H1 (cell line): ENCODE measurements around the gene ADCY1. TPM values are rescaled to one million over a fixed set of nuclear protein-coding genes. Genes with fewer than 3 reads are reported as not detected.
A peak's percentile ranks its signal among the peaks of the same experiment; 100 is the strongest.

Experiments
- CTCF ChIA-PET: fragments of 300-600 bp; sonication (Branson Sonifier 250); formaldehyde crosslinking; loops from one replicate; lab custom pipeline; 2021; ENCODE audit not compliant: partially characterized antibody; lab: Charles Lee
- POLR2A ChIA-PET: fragments of 300-600 bp; sonication (Branson Sonifier 250); formaldehyde crosslinking; loops from one replicate; lab custom pipeline; 2021; ENCODE audit warnings: inconsistent platforms; ENCODE audit not compliant: partially characterized antibody; lab: Charles Lee
- DNase-seq, 2 experiments: peaks; one replicate each; pipeline versions ENCODE4 v3.0.0 to v3.0.0-alpha.2; 2010 to 2022; ENCODE audit warnings: low spot score in 2 of 2, low read depth in 1 of 2, mixed read lengths in 1 of 2
- FAIRE-seq: peaks from 2 replicates; lab custom pipeline; 2011; peaks lifted over from hg19 to GRCh38; lab: Jason Lieb, UNC
- H2AFZ ChIP-seq: 2 replicates; pipeline ENCODE4 v1.8.1; 2012; ENCODE audit warnings: low read length, inconsistent platforms
- H2AK5ac ChIP-seq: 2 replicates; pipeline ENCODE4 v1.6.1; 2013; ENCODE audit warnings: low read depth, low read length
- H2BK120ac ChIP-seq: replicated peaks from 2 replicates; pipeline ENCODE3; 2013; ENCODE audit warnings: low read depth, low read length, inconsistent platforms
- H2BK12ac ChIP-seq: 2 replicates; pipeline ENCODE4 v1.6.1; 2013; ENCODE audit warnings: low read depth, low read length
- H2BK15ac ChIP-seq: 2 replicates; pipeline ENCODE4 v1.6.1; 2013; ENCODE audit warnings: low read length
- H2BK20ac ChIP-seq: 2 replicates; pipeline ENCODE4 v1.6.1; 2013; ENCODE audit warnings: low read length
- H2BK5ac ChIP-seq: 2 replicates; pipeline ENCODE4 v1.6.1; 2013; ENCODE audit warnings: low read depth, low read length
- H3K14ac ChIP-seq: 2 replicates; pipeline ENCODE4 v1.6.1; 2013; ENCODE audit warnings: inconsistent platforms; ENCODE audit not compliant: insufficient read length
- H3K18ac ChIP-seq: 2 replicates; pipeline ENCODE4 v1.6.1; 2013; ENCODE audit warnings: low read length; ENCODE audit errors: extremely low read depth
- H3K23ac ChIP-seq: 2 replicates; pipeline ENCODE4 v1.6.1; 2013; ENCODE audit warnings: inconsistent platforms; ENCODE audit not compliant: insufficient read length
- H3K23me2 ChIP-seq: 2 replicates; pipeline ENCODE4 v1.6.1; 2013; ENCODE audit warnings: low read depth, low read length
- H3K27ac ChIP-seq: 2 replicates; pipeline ENCODE4 v1.6.1; 2011; ENCODE audit warnings: low read depth, low read length, inconsistent platforms
- H3K27me3 ChIP-seq, 4 experiments: replicated peaks in 1 of 4; 1 replicate in 1 of 4; 2 replicates in 3 of 4; pipeline versions ENCODE4 v1.6.1 to v1.8.1; 2011 to 2013; ENCODE audit warnings: low read length in 3 of 4, mild to moderate bottlenecking in 3 of 4, inconsistent platforms in 2 of 4, mixed read lengths in 2 of 4, moderate library complexity in 1 of 4; ENCODE audit not compliant: control insufficient read depth in 3 of 4, insufficient read depth in 3 of 4; ENCODE audit errors: extremely low read depth in 1 of 4
- H3K36me3 ChIP-seq, 4 experiments: 2 replicates each; pipeline versions ENCODE4 v1.6.1 to v1.8.1; 2011 to 2013; ENCODE audit warnings: mild to moderate bottlenecking in 4 of 4, low read length in 3 of 4, moderate library complexity in 2 of 4, control low read depth in 1 of 4, inconsistent platforms in 1 of 4; ENCODE audit not compliant: insufficient read depth in 4 of 4, control insufficient read depth in 2 of 4
- H3K4ac ChIP-seq: replicated peaks from 2 replicates; pipeline ENCODE3; 2013; ENCODE audit warnings: low read length, low read depth, mixed read lengths, inconsistent platforms; ENCODE audit not compliant: insufficient read length
- H3K4me1 ChIP-seq, 4 experiments: replicated peaks in 1 of 4; 1 replicate in 1 of 4; 2 replicates in 3 of 4; pipeline versions ENCODE4 v1.6.1 to v1.8.1; 2011 to 2013; ENCODE audit warnings: low read length in 3 of 4, inconsistent platforms in 2 of 4, mixed read lengths in 1 of 4; ENCODE audit not compliant: insufficient read depth in 4 of 4, control insufficient read depth in 3 of 4
- H3K4me2 ChIP-seq, 2 experiments: 2 replicates each; pipeline versions ENCODE4 v1.6.1 to v1.8.1; 2011 to 2013; ENCODE audit warnings: low read depth in 2 of 2, low read length in 2 of 2, control low read depth in 1 of 2, inconsistent platforms in 1 of 2, mild to moderate bottlenecking in 1 of 2; ENCODE audit not compliant: insufficient read depth in 1 of 2
- H3K4me3 ChIP-seq, 4 experiments: fragments of 200-600, 300-600 bp in 1 of 4; sonication (generic), shearing (Covaris generic), sonication (Bioruptor Twin) in 1 of 4; 2 replicates each; pipeline versions ENCODE4 v1.5.1 to v1.8.1; 2011 to 2016; ENCODE audit warnings: low read length in 4 of 4, low read depth in 3 of 4, control low read depth in 2 of 4, inconsistent platforms in 2 of 4, mild to moderate bottlenecking in 2 of 4, mixed read lengths in 1 of 4, moderate library complexity in 1 of 4; ENCODE audit not compliant: insufficient read depth in 2 of 4; ENCODE audit errors: extremely low read depth in 1 of 4
- H3K56ac ChIP-seq: replicated peaks from 2 replicates; pipeline ENCODE3; 2013; ENCODE audit warnings: low read depth, mild to moderate bottlenecking, mixed read lengths, low read length, inconsistent platforms; ENCODE audit not compliant: insufficient read length
- H3K79me1 ChIP-seq: 2 replicates; pipeline ENCODE4 v1.6.1; 2013; ENCODE audit warnings: low read depth, low read length, control low read depth
- H3K79me2 ChIP-seq, 2 experiments: 2 replicates each; pipeline versions ENCODE4 v1.6.1 to v1.8.1; 2012 to 2013; ENCODE audit warnings: low read length in 2 of 2, mild to moderate bottlenecking in 2 of 2, inconsistent platforms in 1 of 2; ENCODE audit not compliant: insufficient read depth in 2 of 2, control insufficient read depth in 1 of 2
- H3K9ac ChIP-seq, 4 experiments: replicated peaks in 1 of 4; 1 replicate in 1 of 4; 2 replicates in 3 of 4; pipeline versions ENCODE4 v1.6.1 to v1.8.1; 2011 to 2013; ENCODE audit warnings: low read depth in 3 of 4, low read length in 3 of 4, control low read depth in 2 of 4, mild to moderate bottlenecking in 2 of 4, moderate library complexity in 2 of 4, inconsistent platforms in 1 of 4; ENCODE audit errors: extremely low read depth in 1 of 4
- H3K9me3 ChIP-seq, 2 experiments: 2 replicates each; pipeline versions ENCODE4 v1.6.1 to v1.8.1; 2012 to 2013; ENCODE audit warnings: mild to moderate bottlenecking in 2 of 2, moderate library complexity in 2 of 2, control low read depth in 1 of 2, inconsistent platforms in 1 of 2, low read depth in 1 of 2, low read length in 1 of 2, mixed read lengths in 1 of 2; ENCODE audit not compliant: insufficient read depth in 2 of 2
- H4K20me1 ChIP-seq, 2 experiments: replicated peaks in 1 of 2; 2 replicates each; pipeline versions ENCODE3 to v1.8.1; 2011 to 2013; ENCODE audit warnings: inconsistent platforms in 2 of 2, low read length in 2 of 2, mild to moderate bottlenecking in 1 of 2; ENCODE audit not compliant: insufficient read depth in 2 of 2, control insufficient read depth in 1 of 2
- H4K5ac ChIP-seq: 2 replicates; pipeline ENCODE4 v1.6.1; 2013; ENCODE audit warnings: low read length, low read depth, mixed read lengths, inconsistent platforms; ENCODE audit not compliant: insufficient read length
- H4K8ac ChIP-seq: 2 replicates; pipeline ENCODE4 v1.8.0; 2013; ENCODE audit warnings: mild to moderate bottlenecking, moderate library complexity, low read length, inconsistent platforms; ENCODE audit not compliant: insufficient read depth; ENCODE audit errors: extremely low read depth
- H4K91ac ChIP-seq: replicated peaks from 2 replicates; pipeline ENCODE3; 2013; ENCODE audit warnings: low read length, mixed read lengths, inconsistent platforms; ENCODE audit not compliant: insufficient read length
- CHD1 ChIP-seq: IDR thresholded peaks from 2 replicates; pipeline ENCODE4 v1.6.1; 2012; ENCODE audit warnings: low read depth, low read length, improper control_type of control experiment
- HDAC6 ChIP-seq: IDR thresholded peaks from one replicate; pipeline ENCODE4 v1.7.1; 2012; ENCODE audit warnings: low read depth, mild to moderate bottlenecking, inconsistent platforms, low read length, moderate library complexity
- TEAD4 ChIP-seq: IDR thresholded peaks from 2 replicates; pipeline ENCODE4 v1.6.1; 2012; ENCODE audit warnings: low read depth, low read length, inconsistent platforms, mixed read lengths
- WGBS, 2 experiments: shearing (Covaris generic) in 1 of 2; methylation state at CpG; one replicate each; pipeline versions ENCODE4 v1.1.6 to v1.1.7; 2013 to 2015; ENCODE audit warnings: low lambda C conversion rate in 2 of 2, mixed read lengths in 2 of 2, inconsistent platforms in 1 of 2, low coverage in 1 of 2, missing lambda C conversion rate in 1 of 2; ENCODE audit not compliant: insufficient replicate concordance in 2 of 2, insufficient coverage in 1 of 2, insufficient read length in 1 of 2; ENCODE audit errors: extremely low coverage in 1 of 2, missing lambda C conversion rate in 1 of 2; 5-methylcytosine and 5-hydroxymethylcytosine counted together
- polyA plus RNA-seq, 7 experiments: library from polyadenylated mRNA; depleted of rRNA in 3 of 7; stranded (reverse) in 5 of 7; unstranded in 2 of 7; fragments of >200 nt in 5 of 7; fragments of 200-250 nt in 2 of 7; gene quantifications; 1 replicate in 5 of 7; 2 replicates in 1 of 7; 4 replicates in 1 of 7; pipeline versions ENCODE4 v1.2.1 to v1.2.3, GENCODE V29; 2011 to 2013; ENCODE audit warnings: missing spikeins in 2 of 7, mixed read lengths in 2 of 7
- total RNA-seq: library from RNA; stranded (reverse); fragmentation: NEBNext Ultra II Directional; extraction: Animal tissue kit (Norgen Biotek cat#: 25700); gene quantifications from 2 replicates; pipeline ENCODE4 v1.2.1, GENCODE V29; 2021

Gene ADCY1
- total and polyA plus RNA-seq, 2 of the 8 experiments (the other 6 are each of a cell fraction or from before 2014, with no cell fraction given): 7.9 to 26.9 TPM

- Histone ChIP-seq H3K23ac (no peak overlapping the region), H2BK12ac (no peak overlapping the region), H4K20me1 (peaks cover 0 to 5% of the 10 kb centered on the region in 2 experiments), H3K27ac (no peak overlapping the region), H3K79me1 (peaks cover 3% of the 10 kb centered on the region; the same call in 1 of the 2 replicates), H4K8ac (no peak overlapping the region), H3K9me3 (peaks cover 0 to 5% of the 10 kb centered on the region in 2 experiments; a peak in 1 of 4 replicates), H3K79me2 (no peaks in the 10 kb centered on the region), H3K4ac (no peak overlapping the region), H4K5ac (no peak overlapping the region), H2AFZ (no peak overlapping the region), H2BK5ac (no peak overlapping the region), H3K23me2 (no peaks in the 10 kb centered on the region), H3K18ac (no peak overlapping the region), H2BK20ac (no peak overlapping the region), H3K4me1 (no peaks in the 10 kb centered on the region), H3K14ac (no peak overlapping the region), H2BK120ac (no peak overlapping the region), H3K4me3 (no peak overlapping the region), H3K9ac (no peak overlapping the region), H3K56ac (no peak overlapping the region), H3K36me3 (no peaks in the 10 kb centered on the region; a peak in 1 of 8 replicates), H4K91ac (no peak overlapping the region), H2BK15ac (no peak overlapping the region), H3K27me3 (no peaks in the 10 kb centered on the region), H3K4me2 (no peak overlapping the region), H2AK5ac (no peak overlapping the region)
- CTCF ChIA-PET: interaction anchor here (0.8 to 1.2 kb wide), 2 partner anchors 25 to 71 kb away, joined by 3 to 4 read pairs; no protein-coding TSS in a partner anchor
- FAIRE-seq: no peak
- POLR2A ChIA-PET: no interaction called here
- peak in 1 of 2 experiments; percentile 35 for DNase-seq
- WGBS, 2 experiments: 86% methylated on average over 9 of the region's 9 CpGs; no CpG with 5 or more reads in 1 of the 2 experiments
- TF ChIP-seq HDAC6 (no peak), CHD1 (no peak), TEAD4 (no peak)
Measured at GRCh38 chr7:45622058-45622457, 47.9 kb downstream of the ADCY1 start.
